ENCODE data around the gene FLACC1. TPM values are rescaled to one million over a fixed set of nuclear protein-coding genes. Genes with fewer than 3 reads are reported as not detected.

Gene FLACC1
- total and polyA plus RNA-seq, 9 of the 15 experiments (the other 6 are each of a cell fraction or from before 2014, with no cell fraction given), result 0.07 to 0.68 (median 0.22) TPM; not detected in 2

DNA sequence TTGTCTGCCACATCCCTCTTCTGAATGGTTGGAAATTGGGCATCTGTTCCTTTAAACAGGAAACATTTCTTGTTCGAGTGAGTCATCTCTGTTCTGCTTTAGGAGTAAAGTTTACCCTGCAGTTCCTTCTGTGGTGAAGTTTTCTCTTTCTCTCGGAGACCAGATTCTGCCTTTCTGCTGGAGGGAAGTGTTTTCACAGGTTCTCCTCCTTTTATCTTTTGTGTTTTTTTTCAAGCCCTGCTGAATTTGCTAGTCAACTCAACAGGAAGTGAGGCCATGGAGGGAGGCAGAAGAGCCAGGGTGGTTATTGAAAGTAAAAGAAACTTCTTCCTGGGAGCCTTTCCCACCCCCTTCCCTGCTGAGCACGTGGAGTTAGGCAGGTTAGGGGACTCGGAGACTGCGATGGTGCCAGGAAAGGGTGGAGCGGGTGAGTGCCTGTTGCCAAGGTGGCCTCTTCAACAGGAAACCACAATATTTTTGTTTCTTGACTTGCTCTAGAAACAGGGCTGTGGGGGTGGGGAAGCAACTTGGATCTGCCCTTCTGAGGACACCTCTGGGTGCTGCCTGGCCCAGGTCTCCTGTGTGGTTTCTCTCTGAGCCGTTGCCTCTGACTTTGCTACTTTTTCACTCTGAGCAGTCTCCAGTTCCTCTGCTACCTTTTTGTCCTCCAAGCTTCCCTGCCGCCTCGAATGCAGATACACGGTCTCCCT, 99.0 kb downstream of the FLACC1 start (continued):
- TF ChIP-seq, protein P1, sequence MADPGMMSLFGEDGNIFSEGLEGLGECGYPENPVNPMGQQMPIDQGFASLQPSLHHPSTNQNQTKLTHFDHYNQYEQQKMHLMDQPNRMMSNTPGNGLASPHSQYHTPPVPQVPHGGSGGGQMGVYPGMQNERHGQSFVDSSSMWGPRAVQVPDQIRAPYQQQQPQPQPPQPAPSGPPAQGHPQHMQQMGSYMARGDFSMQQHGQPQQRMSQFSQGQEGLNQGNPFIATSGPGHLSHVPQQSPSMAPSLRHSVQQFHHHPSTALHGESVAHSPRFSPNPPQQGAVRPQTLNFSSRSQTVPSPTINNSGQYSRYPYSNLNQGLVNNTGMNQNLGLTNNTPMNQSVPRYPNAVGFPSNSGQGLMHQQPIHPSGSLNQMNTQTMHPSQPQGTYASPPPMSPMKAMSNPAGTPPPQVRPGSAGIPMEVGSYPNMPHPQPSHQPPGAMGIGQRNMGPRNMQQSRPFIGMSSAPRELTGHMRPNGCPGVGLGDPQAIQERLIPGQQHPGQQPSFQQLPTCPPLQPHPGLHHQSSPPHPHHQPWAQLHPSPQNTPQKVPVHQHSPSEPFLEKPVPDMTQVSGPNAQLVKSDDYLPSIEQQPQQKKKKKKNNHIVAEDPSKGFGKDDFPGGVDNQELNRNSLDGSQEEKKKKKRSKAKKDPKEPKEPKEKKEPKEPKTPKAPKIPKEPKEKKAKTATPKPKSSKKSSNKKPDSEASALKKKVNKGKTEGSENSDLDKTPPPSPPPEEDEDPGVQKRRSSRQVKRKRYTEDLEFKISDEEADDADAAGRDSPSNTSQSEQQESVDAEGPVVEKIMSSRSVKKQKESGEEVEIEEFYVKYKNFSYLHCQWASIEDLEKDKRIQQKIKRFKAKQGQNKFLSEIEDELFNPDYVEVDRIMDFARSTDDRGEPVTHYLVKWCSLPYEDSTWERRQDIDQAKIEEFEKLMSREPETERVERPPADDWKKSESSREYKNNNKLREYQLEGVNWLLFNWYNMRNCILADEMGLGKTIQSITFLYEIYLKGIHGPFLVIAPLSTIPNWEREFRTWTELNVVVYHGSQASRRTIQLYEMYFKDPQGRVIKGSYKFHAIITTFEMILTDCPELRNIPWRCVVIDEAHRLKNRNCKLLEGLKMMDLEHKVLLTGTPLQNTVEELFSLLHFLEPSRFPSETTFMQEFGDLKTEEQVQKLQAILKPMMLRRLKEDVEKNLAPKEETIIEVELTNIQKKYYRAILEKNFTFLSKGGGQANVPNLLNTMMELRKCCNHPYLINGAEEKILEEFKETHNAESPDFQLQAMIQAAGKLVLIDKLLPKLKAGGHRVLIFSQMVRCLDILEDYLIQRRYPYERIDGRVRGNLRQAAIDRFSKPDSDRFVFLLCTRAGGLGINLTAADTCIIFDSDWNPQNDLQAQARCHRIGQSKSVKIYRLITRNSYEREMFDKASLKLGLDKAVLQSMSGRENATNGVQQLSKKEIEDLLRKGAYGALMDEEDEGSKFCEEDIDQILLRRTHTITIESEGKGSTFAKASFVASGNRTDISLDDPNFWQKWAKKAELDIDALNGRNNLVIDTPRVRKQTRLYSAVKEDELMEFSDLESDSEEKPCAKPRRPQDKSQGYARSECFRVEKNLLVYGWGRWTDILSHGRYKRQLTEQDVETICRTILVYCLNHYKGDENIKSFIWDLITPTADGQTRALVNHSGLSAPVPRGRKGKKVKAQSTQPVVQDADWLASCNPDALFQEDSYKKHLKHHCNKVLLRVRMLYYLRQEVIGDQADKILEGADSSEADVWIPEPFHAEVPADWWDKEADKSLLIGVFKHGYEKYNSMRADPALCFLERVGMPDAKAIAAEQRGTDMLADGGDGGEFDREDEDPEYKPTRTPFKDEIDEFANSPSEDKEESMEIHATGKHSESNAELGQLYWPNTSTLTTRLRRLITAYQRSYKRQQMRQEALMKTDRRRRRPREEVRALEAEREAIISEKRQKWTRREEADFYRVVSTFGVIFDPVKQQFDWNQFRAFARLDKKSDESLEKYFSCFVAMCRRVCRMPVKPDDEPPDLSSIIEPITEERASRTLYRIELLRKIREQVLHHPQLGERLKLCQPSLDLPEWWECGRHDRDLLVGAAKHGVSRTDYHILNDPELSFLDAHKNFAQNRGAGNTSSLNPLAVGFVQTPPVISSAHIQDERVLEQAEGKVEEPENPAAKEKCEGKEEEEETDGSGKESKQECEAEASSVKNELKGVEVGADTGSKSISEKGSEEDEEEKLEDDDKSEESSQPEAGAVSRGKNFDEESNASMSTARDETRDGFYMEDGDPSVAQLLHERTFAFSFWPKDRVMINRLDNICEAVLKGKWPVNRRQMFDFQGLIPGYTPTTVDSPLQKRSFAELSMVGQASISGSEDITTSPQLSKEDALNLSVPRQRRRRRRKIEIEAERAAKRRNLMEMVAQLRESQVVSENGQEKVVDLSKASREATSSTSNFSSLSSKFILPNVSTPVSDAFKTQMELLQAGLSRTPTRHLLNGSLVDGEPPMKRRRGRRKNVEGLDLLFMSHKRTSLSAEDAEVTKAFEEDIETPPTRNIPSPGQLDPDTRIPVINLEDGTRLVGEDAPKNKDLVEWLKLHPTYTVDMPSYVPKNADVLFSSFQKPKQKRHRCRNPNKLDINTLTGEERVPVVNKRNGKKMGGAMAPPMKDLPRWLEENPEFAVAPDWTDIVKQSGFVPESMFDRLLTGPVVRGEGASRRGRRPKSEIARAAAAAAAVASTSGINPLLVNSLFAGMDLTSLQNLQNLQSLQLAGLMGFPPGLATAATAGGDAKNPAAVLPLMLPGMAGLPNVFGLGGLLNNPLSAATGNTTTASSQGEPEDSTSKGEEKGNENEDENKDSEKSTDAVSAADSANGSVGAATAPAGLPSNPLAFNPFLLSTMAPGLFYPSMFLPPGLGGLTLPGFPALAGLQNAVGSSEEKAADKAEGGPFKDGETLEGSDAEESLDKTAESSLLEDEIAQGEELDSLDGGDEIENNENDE (IDR thresholded peaks at IDR 0.05; ENCODE audit: low read depth, low read length), result no peak
- no peak for TF ChIP-seq KAT2B (IDR thresholded peaks at IDR 0.05; ENCODE audit: low read depth, low read length)
- TF ChIP-seq HNRNPUL1 (IDR thresholded peaks at IDR 0.05; ENCODE audit: low read length), result no peak
- TF ChIP-seq RBM34 (IDR thresholded peaks at IDR 0.05; ENCODE audit: borderline replicate concordance, insufficient read depth, low read length), result no peak
- TF ChIP-seq EWSR1 (IDR thresholded peaks at IDR 0.05; ENCODE audit: borderline replicate concordance, low read depth, partially characterized antibody), result no peak
- peak; percentile 58 for TF ChIP-seq POLR2H (tag; IDR thresholded peaks at IDR 0.05; ENCODE audit: low read depth)
- TF ChIP-seq FOXM1 (IDR thresholded peaks at IDR 0.05; ENCODE audit: low read depth), result no peak
- no peak for TF ChIP-seq FOXM1 (CRISPR knock-in tag; IDR thresholded peaks at IDR 0.05; ENCODE audit: low read depth)
- TF ChIP-seq ZNF239 (CRISPR knock-in tag; IDR thresholded peaks at IDR 0.05), result no peak
- TF ChIP-seq RBM15 (IDR thresholded peaks at IDR 0.05; ENCODE audit: insufficient read depth, low read length), result no peak
- no peak for TF ChIP-seq ZNF766 (CRISPR knock-in tag; conservative IDR thresholded peaks at IDR 0.05)
- TF ChIP-seq TAF1 (IDR thresholded peaks at IDR 0.05; ENCODE audit: control insufficient read depth, extremely low read depth, insufficient read depth, low read length, severe bottlenecking), result peak; percentile 17
